HepG2 (cell line): ENCODE data around the gene ATP6V1G3.

Source experiments
- CTCF ChIP-seq: sonication (generic); formaldehyde crosslinking; IDR thresholded peaks from 2 replicates; pipeline ENCODE4 v1.5.0; 2020; ENCODE audit warnings: mild to moderate bottlenecking, missing genetic modification reagents, moderate library complexity
- KLF9 ChIP-seq: IDR thresholded peaks from 2 replicates; pipeline ENCODE4 v1.6.1; 2016; ENCODE audit warnings: low read depth
- MBD4 ChIP-seq: IDR thresholded peaks from 2 replicates; pipeline ENCODE4 v1.6.1; 2012; ENCODE audit warnings: low read length, inconsistent platforms, borderline replicate concordance
- MIER3 ChIP-seq: IDR thresholded peaks from 2 replicates; pipeline ENCODE4 v1.6.1; 2016; ENCODE audit warnings: missing compliant biosample characterization, borderline replicate concordance
- MYNN ChIP-seq: sonication (generic); formaldehyde crosslinking; IDR thresholded peaks from 2 replicates; pipeline ENCODE4 v1.4.0; 2020; ENCODE audit warnings: mild to moderate bottlenecking, low read depth, missing genetic modification reagents
- RXRA ChIP-seq: sonication (generic); formaldehyde crosslinking; IDR thresholded peaks from 2 replicates; pipeline ENCODE4 v1.5.1; 2020; ENCODE audit warnings: missing genetic modification reagents
- SIN3A ChIP-seq: IDR thresholded peaks from 2 replicates; pipeline ENCODE4 v1.6.1; 2011; ENCODE audit warnings: low read depth, mild to moderate bottlenecking, control low read depth, low read length, borderline replicate concordance
- SUZ12 ChIP-seq: fragments of 150-350 bp; IDR thresholded peaks from 2 replicates; pipeline ENCODE4 v1.6.1; 2014; ENCODE audit warnings: low read depth, low read length
- TAF1 ChIP-seq: sonication (generic); formaldehyde crosslinking; IDR thresholded peaks from 2 replicates; pipeline ENCODE4 v1.4.0; 2020; ENCODE audit warnings: missing genetic modification reagents
- ZBTB8A ChIP-seq: sonication (generic); formaldehyde crosslinking; IDR thresholded peaks from 2 replicates; pipeline ENCODE4 v1.4.0; 2020; ENCODE audit warnings: mild to moderate bottlenecking, low read depth, missing genetic modification reagents, borderline replicate concordance
- ZNF441 ChIP-seq: sonication (generic); formaldehyde crosslinking; IDR thresholded peaks from 2 replicates; pipeline ENCODE4 v1.7.0; 2021; ENCODE audit warnings: missing genetic modification reagents, borderline replicate concordance
- TF ChIP-seq, protein P1 (sequence below): IDR thresholded peaks from 2 replicates; pipeline ENCODE4 v1.6.1; 2016; ENCODE audit warnings: missing compliant biosample characterization, missing genetic modification reagents, borderline replicate concordance
- TF ChIP-seq, protein P2 (sequence below): sonication (generic); formaldehyde crosslinking; IDR thresholded peaks from 2 replicates; pipeline ENCODE4 v1.4.0; 2020; ENCODE audit warnings: missing genetic modification reagents, mild to moderate bottlenecking, borderline replicate concordance

DNA sequence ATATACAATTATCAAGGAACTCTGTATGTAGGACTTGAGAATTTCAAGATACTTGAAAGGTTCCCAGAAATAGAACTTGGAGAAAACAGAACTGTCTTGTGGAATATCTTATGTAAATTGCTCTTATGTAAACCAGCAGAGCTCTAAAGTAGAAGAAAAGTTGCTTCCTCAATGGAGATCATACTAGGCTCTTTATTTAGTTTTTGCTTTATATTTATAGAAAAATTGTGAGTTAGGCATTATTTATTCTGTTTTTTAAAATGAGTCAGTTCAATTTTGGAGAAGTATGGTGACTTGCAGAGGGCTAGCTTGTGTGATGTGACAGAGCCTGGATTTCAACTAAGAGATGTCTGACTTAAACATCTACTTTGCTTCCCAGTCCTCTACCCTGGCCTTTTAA lies 40.4 kb downstream of the ATP6V1G3 start:
- TF ChIP-seq SIN3A: no peak
- TF ChIP-seq, protein P1, sequence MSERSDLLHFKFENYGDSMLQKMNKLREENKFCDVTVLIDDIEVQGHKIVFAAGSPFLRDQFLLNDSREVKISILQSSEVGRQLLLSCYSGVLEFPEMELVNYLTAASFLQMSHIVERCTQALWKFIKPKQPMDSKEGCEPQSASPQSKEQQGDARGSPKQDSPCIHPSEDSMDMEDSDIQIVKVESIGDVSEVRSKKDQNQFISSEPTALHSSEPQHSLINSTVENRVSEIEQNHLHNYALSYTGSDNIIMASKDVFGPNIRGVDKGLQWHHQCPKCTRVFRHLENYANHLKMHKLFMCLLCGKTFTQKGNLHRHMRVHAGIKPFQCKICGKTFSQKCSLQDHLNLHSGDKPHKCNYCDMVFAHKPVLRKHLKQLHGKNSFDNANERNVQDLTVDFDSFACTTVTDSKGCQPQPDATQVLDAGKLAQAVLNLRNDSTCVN (CRISPR knock-in tag): no peak
- no peak for TF ChIP-seq TAF1 (CRISPR knock-in tag)
- no peak for TF ChIP-seq ZBTB8A
- TF ChIP-seq MYNN (CRISPR knock-in tag): no peak
- TF ChIP-seq RXRA (CRISPR knock-in tag): no peak
- no peak for TF ChIP-seq MBD4
- no peak for TF ChIP-seq SUZ12
- no peak for TF ChIP-seq CTCF (CRISPR knock-in tag)
- no peak for TF ChIP-seq MIER3 (CRISPR knock-in tag)
- no peak for TF ChIP-seq ZNF441 (CRISPR knock-in tag)
- TF ChIP-seq, protein P2, sequence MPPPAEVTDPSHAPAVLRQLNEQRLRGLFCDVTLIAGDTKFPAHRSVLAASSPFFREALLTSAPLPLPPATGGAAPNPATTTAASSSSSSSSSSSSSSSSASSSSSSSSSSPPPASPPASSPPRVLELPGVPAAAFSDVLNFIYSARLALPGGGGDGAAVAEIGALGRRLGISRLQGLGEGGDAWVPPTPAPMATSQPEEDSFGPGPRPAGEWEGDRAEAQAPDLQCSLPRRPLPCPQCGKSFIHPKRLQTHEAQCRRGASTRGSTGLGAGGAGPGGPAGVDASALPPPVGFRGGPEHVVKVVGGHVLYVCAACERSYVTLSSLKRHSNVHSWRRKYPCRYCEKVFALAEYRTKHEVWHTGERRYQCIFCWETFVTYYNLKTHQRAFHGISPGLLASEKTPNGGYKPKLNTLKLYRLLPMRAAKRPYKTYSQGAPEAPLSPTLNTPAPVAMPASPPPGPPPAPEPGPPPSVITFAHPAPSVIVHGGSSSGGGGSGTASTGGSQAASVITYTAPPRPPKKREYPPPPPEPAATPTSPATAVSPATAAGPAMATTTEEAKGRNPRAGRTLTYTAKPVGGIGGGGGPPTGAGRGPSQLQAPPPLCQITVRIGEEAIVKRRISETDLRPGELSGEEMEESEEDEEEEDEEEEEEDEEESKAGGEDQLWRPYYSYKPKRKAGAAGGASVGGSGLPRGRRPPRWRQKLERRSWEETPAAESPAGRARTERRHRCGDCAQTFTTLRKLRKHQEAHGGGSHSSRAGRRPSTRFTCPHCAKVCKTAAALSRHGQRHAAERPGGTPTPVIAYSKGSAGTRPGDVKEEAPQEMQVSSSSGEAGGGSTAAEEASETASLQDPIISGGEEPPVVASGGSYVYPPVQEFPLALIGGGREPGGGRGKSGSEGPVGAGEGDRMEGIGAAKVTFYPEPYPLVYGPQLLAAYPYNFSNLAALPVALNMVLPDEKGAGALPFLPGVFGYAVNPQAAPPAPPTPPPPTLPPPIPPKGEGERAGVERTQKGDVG (CRISPR knock-in tag): no peak
- no peak for TF ChIP-seq KLF9 (CRISPR knock-in tag)
